PC-3 (cell line): ENCODE results near the gene STXBP1. TPM values are rescaled to one million over a fixed set of nuclear protein-coding genes. Genes with fewer than 3 reads are reported as not detected.
A peak's percentile ranks its signal among the peaks of the same experiment; 100 is the strongest.

ENCODE experiments used
- ATAC-seq: fragments of 200-7000 bp; cut with Tn5 transposase; 2 replicates; pipeline ENCODE4 v1.9.1; 2020; ENCODE audit warnings: mild to moderate bottlenecking, moderate library complexity
- BruUV-seq: library from RNA; stranded (reverse); fragments of 400-500 nt; replicated peaks from 2 replicates; lab custom pipeline; 2021; lab: Mats Ljungman, UMichigan
- CTCF ChIA-PET: fragments of 300-600 bp; sonication (Branson Sonifier 250); formaldehyde crosslinking; loops from one replicate; lab custom pipeline; 2022; ENCODE audit warnings: antibody characterized with exemption; lab: Charles Lee
- POLR2A ChIA-PET: fragments of 300-600 bp; sonication (Branson Sonifier 250); formaldehyde crosslinking; loops from one replicate; lab custom pipeline; 2022; ENCODE audit warnings: antibody characterized with exemption; ENCODE audit not compliant: unreplicated experiment; lab: Charles Lee
- DNase-seq: peaks from one replicate; pipeline ENCODE4 v3.0.0-alpha.2; 2015
- H2AFZ ChIP-seq: fragments of 300-600 bp; sonication (generic); 2 replicates; pipeline ENCODE4 v1.6.0; 2016; ENCODE audit warnings: antibody characterized with exemption, low read length
- H3F3A ChIP-seq: fragments of 300-600 bp; sonication (generic); one replicate; pipeline ENCODE4 v1.6.0; 2017; ENCODE audit warnings: antibody characterized with exemption, low read length, control low read depth, mild to moderate bottlenecking; ENCODE audit not compliant: unreplicated experiment
- H3K27ac ChIP-seq: fragments of 300-600 bp; sonication (generic); 2 replicates; pipeline ENCODE4 v1.5.1; 2016; ENCODE audit warnings: mild to moderate bottlenecking, low read length
- H3K27me3 ChIP-seq: fragments of 300-600 bp; sonication (generic); 2 replicates; pipeline ENCODE4 v1.6.1; 2016; ENCODE audit warnings: low read length, mixed read lengths
- H3K36me3 ChIP-seq: fragments of 300-600 bp; sonication (generic); 2 replicates; pipeline ENCODE4 v1.6.1; 2016; ENCODE audit warnings: low read depth, mixed run types, low read length, mixed read lengths
- H3K4me1 ChIP-seq: fragments of 300-600 bp; sonication (generic); 2 replicates; pipeline ENCODE4 v1.5.1; 2016; ENCODE audit warnings: low read length; ENCODE audit not compliant: insufficient read depth
- H3K4me2 ChIP-seq: fragments of 300-600 bp; sonication (generic); 2 replicates; pipeline ENCODE4 v1.6.0; 2016; ENCODE audit warnings: low read length
- H3K4me3 ChIP-seq: fragments of 300-600 bp; sonication (generic); 2 replicates; pipeline ENCODE4 v1.5.1; 2016; ENCODE audit warnings: mild to moderate bottlenecking, low read length, mixed read lengths
- H3K79me2 ChIP-seq: fragments of 300-600 bp; sonication (generic); 2 replicates; pipeline ENCODE4 v1.6.1; 2017; ENCODE audit warnings: low read length, mixed read lengths
- H3K9ac ChIP-seq: fragments of 300-600 bp; sonication (generic); 2 replicates; pipeline ENCODE4 v1.6.0; 2016; ENCODE audit warnings: mild to moderate bottlenecking, low read length
- H3K9me2 ChIP-seq: fragments of 300-600 bp; sonication (generic); replicated peaks from 2 replicates; pipeline ENCODE4 v1.6.1; 2016; ENCODE audit warnings: mixed run types, low read length, mixed read lengths
- H3K9me3 ChIP-seq: fragments of 300-600 bp; sonication (generic); 2 replicates; pipeline ENCODE4 v1.6.1; 2016; ENCODE audit warnings: low read length, mixed read lengths
- H4K20me1 ChIP-seq: fragments of 300-600 bp; sonication (generic); 2 replicates; pipeline ENCODE4 v1.6.1; 2016; ENCODE audit warnings: low read length, mixed read lengths
- EZH2 ChIP-seq: fragments of 300-600 bp; sonication (generic); IDR thresholded peaks from one replicate; pipeline ENCODE4 v1.6.1; 2017; ENCODE audit warnings: antibody characterized with exemption, mild to moderate bottlenecking, low read length; ENCODE audit not compliant: unreplicated experiment
- EZH2phosphoT487 ChIP-seq: fragments of 300-600 bp; sonication (generic); IDR thresholded peaks from 2 replicates; pipeline ENCODE4 v1.6.1; 2018; ENCODE audit warnings: mild to moderate bottlenecking, antibody characterized with exemption, low read length, borderline replicate concordance
- intact Hi-C: fragments of 100-400 bp; cut with micrococcal nuclease; formaldehyde crosslinking; loops from 2 replicates; pipeline ENCODE4 v1.9.0; 2023
- total RNA-seq: library from RNA; depleted of rRNA; stranded (reverse); fragments of >200 nt; gene quantifications from 2 replicates; pipeline ENCODE4 v1.2.3, GENCODE V29; 2014
- TF ChIP-seq, protein P1 (sequence below): fragments of 300-600 bp; sonication (generic); conservative IDR thresholded peaks from 2 replicates; pipeline ENCODE4 v1.5.1; 2017; ENCODE audit warnings: antibody characterized with exemption, low read depth, mild to moderate bottlenecking, low read length

STXBP1 gene
- total RNA-seq, 1 experiment from 2014 or later: 9.1 TPM

DNA sequence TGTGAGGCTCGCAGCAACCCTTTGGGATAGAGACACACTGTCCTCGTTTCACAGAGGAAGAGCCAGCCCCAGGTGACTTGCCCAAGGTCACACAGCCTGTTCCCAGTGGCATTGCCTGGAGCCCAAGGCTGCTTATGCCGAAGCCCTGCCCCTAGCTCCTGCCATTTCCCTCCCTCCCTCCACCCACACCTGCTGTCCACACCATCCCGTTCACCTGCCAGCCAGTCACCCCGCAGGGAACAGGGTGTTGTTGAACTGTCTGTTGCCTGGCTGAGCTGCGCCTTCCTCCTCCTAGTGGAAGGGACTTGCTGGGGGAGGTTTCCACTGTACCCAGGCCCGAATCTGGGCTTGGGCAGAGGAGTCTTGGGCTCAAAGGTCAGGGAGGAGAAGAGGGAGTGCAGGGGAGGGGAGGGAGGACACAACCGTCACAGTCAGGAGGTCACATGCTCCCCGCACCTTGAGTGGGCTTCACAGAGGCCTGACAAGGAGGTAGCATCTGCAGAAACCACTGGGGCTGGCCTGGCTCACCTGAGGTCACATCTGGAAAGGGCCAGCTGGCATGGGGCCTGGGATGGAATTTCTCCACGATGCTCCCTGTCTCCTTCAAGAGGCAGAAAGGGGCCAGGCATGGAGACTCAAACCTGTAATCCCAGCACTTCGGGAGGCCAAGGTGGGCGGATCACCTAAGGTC, 110.1 kb downstream of the STXBP1 start:
- no peaks in the 10 kb centered on the region for H3K9me2 ChIP-seq
- intact Hi-C loops: no loop called here
- POLR2A ChIA-PET: no interaction called here

DNA sequence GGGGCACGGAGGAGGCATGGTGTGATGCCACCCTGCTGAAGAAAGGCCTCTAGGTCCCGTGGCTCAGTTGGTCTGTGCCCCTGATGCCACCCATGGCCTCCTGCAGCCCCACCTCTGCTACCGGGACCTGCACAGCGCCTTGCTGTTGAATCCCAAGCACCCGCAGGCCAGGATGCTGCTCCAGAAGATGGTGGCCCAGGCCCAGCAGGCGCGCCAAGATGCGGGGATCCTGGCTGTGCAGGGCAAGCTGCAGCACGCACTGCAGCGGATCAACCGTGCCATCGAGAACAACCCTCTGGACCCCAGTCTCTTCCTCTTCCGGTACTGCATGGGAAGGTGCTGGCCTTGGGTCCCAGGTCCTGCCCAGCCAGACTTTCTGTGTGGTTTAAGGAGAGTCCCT, 110.9 kb downstream of the STXBP1 start:
- no peaks in the 10 kb centered on the region for H3F3A ChIP-seq
- no peak overlapping the region for H2AFZ ChIP-seq
- no TSS peak for BruUV-seq
- H3K4me2 ChIP-seq: peak overlapping the region; percentile 54
- ATAC-seq (no peak), DNase-seq (no peak)
- ChIA-PET CTCF (interaction anchor here (0.6 to 1.0 kb wide), 2 partner anchors 12 to 291 kb away, joined by 3 to 5 read pairs; partner anchors contain the start of gene TOR2A), POLR2A (no interaction called here)
- H3K27ac ChIP-seq: no peak overlapping the region
- no peaks in the 10 kb centered on the region for H4K20me1 ChIP-seq
- H3K27me3 ChIP-seq: no peaks in the 10 kb centered on the region
- H3K79me2 ChIP-seq: no peaks in the 10 kb centered on the region
- no peaks in the 10 kb centered on the region for H3K9me2 ChIP-seq
- H3K4me1 ChIP-seq: peaks cover 26% of the 10 kb centered on the region
- H3K9ac ChIP-seq: no peak overlapping the region
- intact Hi-C loops: no loop called here
- no peaks in the 10 kb centered on the region for H3K36me3 ChIP-seq
- TF ChIP-seq, protein P1, sequence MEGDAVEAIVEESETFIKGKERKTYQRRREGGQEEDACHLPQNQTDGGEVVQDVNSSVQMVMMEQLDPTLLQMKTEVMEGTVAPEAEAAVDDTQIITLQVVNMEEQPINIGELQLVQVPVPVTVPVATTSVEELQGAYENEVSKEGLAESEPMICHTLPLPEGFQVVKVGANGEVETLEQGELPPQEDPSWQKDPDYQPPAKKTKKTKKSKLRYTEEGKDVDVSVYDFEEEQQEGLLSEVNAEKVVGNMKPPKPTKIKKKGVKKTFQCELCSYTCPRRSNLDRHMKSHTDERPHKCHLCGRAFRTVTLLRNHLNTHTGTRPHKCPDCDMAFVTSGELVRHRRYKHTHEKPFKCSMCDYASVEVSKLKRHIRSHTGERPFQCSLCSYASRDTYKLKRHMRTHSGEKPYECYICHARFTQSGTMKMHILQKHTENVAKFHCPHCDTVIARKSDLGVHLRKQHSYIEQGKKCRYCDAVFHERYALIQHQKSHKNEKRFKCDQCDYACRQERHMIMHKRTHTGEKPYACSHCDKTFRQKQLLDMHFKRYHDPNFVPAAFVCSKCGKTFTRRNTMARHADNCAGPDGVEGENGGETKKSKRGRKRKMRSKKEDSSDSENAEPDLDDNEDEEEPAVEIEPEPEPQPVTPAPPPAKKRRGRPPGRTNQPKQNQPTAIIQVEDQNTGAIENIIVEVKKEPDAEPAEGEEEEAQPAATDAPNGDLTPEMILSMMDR: no peak
- TF ChIP-seq EZH2 (no peak), EZH2phosphoT487 (no peak)
- no peak overlapping the region for H3K4me3 ChIP-seq
- H3K9me3 ChIP-seq: no peaks in the 10 kb centered on the region

More for the DNA sequence above, 110.1 kb downstream of the STXBP1 start:
- Histone ChIP-seq H2AFZ (no peak overlapping the region), H3F3A (no peaks in the 10 kb centered on the region), H3K4me1 (peaks cover 26% of the 10 kb centered on the region), H4K20me1 (no peaks in the 10 kb centered on the region), H3K9me3 (no peaks in the 10 kb centered on the region), H3K4me3 (no peak overlapping the region), H3K4me2 (peak overlapping the region; percentile 67), H3K27me3 (no peaks in the 10 kb centered on the region), H3K27ac (peak overlapping the region; percentile 57), H3K79me2 (no peaks in the 10 kb centered on the region), H3K36me3 (no peaks in the 10 kb centered on the region), H3K9ac (no peak overlapping the region)
- TF ChIP-seq EZH2: no peak
- no peak for TF ChIP-seq EZH2phosphoT487
- TF ChIP-seq, protein P1: no peak
- BruUV-seq: no TSS peak
- CTCF ChIA-PET: interaction anchor here (1.0 kb wide), 1 partner anchor 13 kb away, joined by 5 read pairs; the partner anchor contains the start of gene TOR2A
- no peak for DNase-seq
- ATAC-seq: no peak

DNA sequence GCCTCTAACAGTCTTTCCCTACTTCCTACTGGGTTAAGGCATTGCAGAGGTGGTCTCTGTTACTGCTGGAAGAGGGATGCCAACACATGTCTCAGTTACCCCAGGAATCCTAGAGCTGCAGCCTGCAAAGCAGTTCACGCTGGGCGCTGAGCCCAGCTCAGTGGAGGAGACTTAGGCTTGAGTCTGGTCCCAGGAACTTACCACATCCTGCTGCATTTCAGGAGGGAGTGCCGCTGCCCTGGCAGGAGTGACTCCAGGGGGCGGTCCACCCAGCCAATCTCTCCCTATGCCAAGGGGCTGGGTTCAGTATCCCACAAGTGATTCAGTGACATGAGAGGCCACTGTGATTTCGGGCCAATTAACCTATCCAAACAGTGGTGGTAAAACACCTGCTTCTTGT, 111.4 kb downstream of the STXBP1 start:
- no peaks in the 10 kb centered on the region for H3K9me3 ChIP-seq
- H3K4me1 ChIP-seq: peaks cover 26% of the 10 kb centered on the region
- ATAC-seq (peak; percentile 80), DNase-seq (peak; percentile 74)
- ChIA-PET CTCF (interaction anchor here (0.6 to 1.0 kb wide), 3 partner anchors 11 to 291 kb away, joined by 3 to 6 read pairs (median 5); partner anchors contain the start of genes CDK9 and TOR2A), POLR2A (no interaction called here)
- no peaks in the 10 kb centered on the region for H3K36me3 ChIP-seq
- H3K4me2 ChIP-seq: peak overlapping the region; percentile 54
- no peaks in the 10 kb centered on the region for H4K20me1 ChIP-seq
- H3K79me2 ChIP-seq: no peaks in the 10 kb centered on the region
- H3K27me3 ChIP-seq: no peaks in the 10 kb centered on the region
- no peak overlapping the region for H3K9ac ChIP-seq
- H3K9me2 ChIP-seq: no peaks in the 10 kb centered on the region
- H3K4me3 ChIP-seq: no peak overlapping the region
- no peak for TF ChIP-seq EZH2
- no peak for TF ChIP-seq EZH2phosphoT487
- TF ChIP-seq, protein P1: no peak
- intact Hi-C loops: no loop called here
- H3F3A ChIP-seq: no peaks in the 10 kb centered on the region
- H2AFZ ChIP-seq: no peak overlapping the region
- no peak overlapping the region for H3K27ac ChIP-seq
- BruUV-seq: no TSS peak
